A204.1 (cell line): ENCODE data around the gene GNS.

Source experiments
- FAIRE-seq: peaks from 2 replicates; lab custom pipeline; 2012; peaks lifted over from hg19 to GRCh38; lab: Jason Lieb, UNC

The GNS gene

DNA sequence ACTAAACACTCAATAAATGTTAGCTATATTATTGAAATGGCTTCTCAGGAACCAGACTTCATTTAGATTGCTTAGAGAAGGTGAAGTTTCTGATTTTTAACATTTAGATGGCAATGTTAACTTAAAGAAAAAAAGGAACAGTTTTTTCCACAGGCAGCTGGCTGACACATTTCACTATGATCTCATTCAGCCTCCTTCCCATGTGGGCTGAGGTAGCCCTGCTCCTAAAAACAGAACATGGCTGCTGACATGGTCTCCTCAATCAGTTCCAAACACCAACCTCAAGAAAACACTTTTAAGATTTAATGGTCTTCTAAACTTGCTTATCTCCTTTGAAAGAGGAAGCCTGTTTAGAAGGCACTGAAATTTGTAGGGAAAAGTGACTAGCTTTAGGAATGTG lies 23.8 kb downstream of the GNS start:
- no peak for FAIRE-seq

DNA sequence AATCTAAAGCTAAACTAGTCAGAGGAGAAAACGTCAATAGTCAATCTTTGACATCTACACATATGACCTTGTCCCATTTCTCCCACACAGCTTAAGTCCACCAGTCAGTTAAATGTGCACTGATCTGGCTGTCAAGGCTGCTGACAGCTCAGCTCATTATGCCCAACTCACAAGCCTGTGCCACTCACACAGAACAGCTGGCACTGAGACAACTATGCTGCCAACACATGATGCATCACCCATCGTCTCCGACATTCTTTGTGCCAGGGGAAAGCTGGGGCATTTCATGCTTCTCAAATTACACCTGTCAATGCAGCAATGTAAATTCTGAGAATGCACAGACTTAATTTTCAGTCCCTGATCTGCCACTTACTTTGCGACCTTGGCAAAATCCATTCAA lies 25.3 kb downstream of the GNS start:
- no peak for FAIRE-seq

DNA sequence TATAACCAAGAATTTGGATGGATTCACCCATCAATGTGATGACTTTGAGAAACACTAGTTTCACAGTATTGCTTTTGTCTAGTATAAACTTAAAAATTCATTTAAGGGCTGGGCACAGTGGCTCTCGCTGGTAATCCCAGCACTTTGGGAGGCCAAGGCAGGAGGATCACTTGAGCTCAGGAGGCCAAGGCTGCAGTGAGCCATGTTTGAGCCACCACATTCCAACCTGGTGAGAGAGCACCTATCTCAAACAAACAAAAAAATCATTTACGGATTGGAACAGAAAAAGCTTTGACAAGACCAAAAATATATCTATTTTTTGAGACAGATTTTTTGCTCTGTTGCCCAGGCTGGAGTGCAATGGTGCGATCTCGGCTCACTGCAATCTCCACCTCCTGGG lies 27.5 kb downstream of the GNS start:
- FAIRE-seq, result no peak

DNA sequence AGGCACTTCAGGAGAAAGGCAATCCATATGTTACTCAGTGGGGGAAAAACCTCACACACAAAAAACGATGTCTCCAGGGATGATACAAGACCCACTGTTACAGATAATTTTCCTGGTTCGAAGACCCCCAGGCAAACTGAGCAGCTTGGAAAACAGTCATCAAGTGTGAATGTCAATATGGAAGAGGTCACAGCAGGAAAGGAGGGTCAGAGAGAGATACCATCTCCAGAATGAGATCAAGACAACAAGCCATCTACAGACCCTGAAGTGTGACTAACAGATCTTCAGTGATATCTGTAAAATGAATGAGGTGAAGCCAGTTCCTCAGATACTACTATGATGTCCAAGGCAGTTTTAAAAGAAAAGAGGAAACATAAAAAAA lies 28.6 kb downstream of the GNS start:
- no peak for FAIRE-seq

DNA sequence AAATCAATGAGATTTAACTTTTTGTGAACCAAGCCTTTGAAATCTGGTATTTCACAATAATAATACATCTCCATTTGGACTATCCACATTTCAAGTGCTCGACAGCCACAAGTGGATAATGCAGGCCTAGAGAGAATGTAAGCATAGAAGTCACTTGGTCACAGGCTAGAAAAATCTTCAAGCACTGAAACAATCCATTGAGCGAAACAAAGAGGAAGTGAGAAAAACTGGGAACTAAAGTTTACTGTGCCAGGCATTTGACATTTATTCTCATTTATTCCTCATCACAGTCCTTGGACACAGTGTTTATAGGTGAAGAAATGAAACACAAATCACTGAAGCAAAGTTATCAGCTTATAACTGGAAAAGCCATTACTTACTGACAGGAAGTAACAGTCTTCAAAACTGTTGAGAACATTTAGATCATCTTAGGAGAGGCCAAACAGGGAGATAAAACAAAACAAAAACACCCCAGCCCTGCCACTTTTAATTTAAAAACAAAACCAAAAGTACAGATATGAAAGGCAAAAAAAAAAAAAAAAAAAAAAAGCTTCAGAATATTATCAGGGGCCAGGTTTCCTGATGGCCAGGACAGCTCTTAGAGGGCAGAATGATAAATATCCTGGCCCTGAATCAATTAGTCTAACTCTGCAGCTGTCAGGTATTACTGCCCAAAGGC lies 29.2 kb downstream of the GNS start:
- FAIRE-seq, result no peak

DNA sequence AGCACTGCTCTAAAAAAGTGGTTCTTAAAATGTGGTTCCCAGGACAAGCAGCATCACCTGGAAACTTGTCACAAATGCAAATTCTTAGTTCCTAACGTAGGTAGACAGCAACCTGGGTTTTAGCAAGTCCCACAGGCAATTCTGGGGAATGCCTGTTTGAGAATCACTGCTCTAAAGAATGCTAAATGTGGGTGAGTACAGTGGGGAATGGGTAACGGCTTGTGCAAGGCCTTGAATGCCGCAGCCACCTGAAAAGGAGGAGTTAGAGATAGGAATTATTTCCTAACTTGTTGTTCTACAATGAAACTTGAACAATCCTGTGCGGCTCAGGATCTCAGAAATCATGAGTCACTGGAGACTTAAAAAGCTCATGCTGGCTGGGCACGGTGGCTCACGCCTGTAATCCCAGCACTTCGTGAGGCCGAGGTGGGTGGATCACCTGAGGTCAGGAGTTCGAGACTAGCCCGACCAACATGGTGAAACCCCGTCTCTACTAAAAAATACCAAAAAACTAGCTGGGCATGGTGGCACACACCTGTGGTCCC lies 34.9 kb downstream of the GNS start:
- no peak for FAIRE-seq

DNA sequence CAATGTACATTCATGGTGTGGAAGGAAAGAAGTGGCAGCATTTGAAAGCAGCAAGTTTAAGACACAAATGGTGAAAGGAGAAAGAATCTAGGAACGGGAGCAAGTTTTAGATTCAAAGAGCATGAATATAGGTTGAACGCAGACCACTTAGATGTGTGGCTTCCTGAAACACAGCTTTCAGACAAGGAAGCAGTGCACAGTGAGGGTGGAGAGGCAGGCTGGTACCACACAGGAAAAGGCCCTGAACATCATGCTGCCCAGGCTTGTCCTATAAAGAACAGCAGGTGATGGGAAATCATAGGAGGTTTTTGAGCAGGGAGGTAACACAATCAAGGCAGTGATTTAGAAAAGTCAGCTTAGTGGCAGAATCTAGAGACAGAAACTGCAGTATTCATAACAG lies 35.6 kb downstream of the GNS start:
- no peak for FAIRE-seq

DNA sequence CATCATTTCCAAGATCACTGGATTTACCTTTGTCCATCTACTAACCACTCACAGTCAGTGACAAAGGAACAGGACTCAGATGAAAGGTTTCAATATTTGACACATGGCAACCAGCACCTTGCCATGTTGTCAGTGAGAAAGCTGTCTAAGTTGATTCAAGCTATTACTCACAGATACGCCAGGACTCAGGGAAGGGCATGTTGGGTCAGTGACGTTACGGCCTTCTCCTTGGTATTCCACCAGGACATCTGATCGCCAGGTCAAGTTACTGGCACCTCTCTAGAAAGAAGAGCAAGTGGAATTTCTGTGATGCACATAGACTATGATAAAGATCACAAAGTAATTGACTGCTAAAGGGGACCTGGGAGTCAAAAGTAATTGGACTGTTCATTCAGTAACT lies 36.4 kb downstream of the GNS start:
- no peak for FAIRE-seq

DNA sequence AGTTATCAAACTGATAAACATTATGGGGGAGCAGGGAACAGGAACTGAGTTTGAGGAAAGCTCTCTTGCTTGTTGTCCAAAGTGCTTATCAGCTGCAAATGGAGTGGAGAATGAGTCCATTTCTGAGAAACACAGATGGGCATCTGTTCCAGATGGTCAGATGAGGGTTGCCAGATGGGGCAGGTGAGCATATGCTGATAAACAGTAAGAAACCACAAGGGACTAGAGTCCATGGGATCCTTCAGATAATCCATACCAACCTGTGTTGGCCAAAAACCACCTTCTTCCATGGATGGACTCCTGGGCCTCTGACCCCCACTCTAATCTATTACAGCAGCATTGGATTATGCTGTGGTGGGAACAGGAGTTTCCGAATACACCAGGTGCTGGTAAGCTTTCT lies 38.3 kb downstream of the GNS start:
- FAIRE-seq, result no peak

DNA sequence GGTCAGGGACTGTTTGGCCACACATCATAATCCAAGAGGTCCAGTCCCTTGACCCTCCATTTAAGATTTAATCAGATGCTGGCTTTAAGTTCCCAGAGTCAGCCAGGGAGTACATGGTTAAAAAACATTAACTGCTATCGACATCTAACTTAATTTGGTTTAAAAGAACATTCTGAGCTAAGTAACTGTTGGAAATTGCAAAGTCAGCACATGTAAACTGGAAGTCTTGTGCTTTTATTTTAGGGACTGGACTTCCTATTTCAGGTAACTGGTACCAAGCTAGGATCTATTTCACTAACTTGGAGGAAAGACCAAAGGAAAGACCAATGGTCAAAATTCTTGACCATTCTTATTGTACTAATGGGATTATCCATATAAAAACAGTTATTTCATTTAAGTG lies 40.6 kb downstream of the GNS start:
- no peak for FAIRE-seq

DNA sequence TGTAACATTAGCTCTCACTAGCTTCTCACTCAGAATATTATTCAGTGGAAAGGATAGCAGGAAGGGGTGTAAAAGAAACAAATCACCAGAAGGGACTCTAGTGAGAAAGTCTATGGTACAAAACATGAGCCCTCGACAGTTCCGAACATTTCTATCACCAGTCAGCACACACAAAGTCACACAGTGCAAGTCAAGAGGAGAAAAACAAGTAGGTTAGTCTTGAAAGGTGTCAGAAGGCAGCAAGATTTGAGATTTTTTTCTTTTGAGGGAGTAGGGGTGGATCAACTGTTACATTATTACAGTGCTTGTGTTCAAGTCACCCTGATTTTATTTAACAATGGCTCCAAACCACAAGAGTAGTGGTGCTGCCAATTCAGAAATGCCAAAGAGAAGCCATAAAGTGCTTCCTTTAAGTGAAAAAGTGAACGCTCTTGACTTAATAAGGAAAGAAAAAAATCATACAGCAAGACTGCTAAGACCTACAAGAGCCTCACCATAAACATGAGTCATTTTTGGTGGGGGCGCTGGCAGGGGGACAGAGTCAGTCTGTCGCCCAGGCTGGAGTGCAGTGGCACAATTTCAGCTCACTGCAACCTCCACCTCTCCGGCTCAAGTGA lies 42.3 kb downstream of the GNS start:
- FAIRE-seq, result no peak

DNA sequence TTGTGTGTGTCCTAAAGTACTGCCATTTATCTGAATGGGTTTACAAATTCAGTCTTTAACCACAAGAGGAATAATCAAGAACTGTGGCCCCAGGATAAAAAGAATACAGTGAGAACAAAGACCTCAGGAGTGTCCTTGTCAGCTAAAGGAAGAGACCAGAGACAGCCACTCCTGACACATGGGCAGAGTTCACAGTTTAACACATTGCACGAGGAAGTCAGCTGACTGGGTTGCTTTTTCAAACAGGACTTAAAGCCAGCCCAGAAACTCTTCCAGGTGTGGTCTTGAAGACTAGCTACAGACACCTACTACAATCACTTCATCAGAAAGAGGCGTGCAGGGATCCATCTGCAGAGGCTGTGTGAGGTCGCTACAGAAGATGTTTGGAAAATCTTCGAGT lies 42.8 kb downstream of the GNS start:
- no peak for FAIRE-seq

DNA sequence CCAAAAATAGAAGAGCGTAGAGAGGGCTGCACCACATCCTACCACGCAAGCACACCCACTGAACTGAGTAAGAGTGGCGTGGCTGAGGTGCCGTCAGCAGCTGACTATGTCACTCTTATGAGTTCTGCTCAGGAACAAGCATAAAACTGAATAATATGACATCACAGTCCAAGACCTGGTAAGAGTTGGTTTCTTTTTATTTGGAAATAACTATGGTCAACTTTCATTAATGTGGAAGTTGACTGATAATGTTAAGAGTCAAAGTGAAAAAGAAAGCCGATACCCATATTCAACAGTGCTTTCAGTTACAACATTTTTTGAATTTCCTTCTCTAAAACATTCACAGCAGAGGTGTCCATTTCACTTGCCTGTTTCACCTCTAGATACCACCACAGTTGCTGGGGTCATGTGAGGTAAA lies 44.6 kb downstream of the GNS start:
- FAIRE-seq, result no peak

DNA sequence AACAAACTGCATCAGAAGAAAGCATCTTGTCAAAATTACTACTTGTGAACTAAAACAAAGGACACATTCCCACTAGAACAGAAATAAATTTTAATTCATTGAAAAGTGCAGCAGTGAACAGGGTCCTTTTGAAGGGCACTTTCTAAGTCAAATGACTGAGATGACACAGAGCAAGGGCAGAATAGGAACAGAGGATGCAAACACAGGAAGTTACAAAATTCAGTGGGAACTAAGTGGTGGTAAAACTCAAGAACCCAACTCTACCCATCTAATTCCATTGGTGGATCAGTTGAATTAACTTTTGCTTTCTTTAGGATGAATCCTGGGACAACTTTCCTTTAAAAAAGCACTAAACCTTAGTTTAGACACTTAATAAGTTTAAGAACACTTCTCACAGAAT lies 45.8 kb downstream of the GNS start:
- no peak for FAIRE-seq

DNA sequence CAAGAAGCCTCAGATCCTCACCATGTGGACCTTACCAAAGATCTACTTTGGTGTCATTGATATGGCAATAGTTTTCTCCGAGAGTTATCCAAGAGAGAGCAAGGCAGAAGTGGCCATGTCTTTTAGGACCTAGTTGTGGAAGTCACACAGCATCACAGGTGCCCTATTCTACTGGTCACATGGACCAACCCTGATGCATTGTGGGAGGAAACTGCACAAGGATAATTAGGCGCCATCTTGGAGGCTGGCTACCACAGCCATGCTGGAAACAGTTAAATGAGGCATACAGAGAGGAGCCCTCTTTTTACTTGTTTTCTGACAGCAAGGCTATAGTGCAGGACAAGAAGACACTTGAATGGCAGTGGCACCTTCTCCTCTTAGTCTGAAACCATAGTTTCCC lies 49.8 kb downstream of the GNS start:
- no peak for FAIRE-seq

DNA sequence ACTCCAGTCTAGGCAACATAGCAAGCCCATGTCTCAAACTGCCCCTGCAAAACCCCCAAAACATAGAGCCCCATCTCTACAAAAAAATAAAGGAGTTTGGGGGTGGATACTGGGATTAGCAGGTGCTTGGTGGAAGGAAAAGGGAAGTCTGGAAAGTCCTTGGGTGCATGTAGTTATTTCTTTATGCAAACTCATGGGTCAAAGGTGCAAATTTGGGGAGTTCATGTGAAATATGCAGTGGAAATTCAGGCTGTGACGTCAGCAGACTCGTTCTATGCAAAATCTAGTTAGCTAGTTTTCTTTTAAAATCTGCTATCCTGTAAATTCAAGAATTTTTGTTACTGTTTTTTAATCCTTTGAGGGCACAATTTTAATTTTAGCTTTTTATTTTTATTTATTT lies 51.3 kb downstream of the GNS start:
- FAIRE-seq, result no peak

DNA sequence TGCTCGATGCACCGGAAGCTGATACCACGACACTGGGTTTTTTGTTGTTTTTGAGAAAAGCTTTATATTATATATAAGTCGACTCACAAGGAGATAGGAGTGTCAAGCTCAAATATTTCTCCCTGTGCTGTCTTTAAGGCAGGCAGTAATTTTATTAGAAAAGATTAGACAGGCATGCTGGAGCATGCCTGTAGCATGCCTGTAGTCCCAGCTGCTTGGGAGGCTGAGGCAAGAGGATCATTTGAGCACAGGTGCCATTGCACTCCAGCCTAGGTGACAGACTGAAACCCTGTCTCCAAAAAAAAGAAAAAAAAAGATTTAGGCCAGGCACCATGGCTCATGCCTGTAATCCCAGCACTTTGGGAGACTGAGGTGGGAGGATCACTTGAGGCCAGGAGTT lies 51.8 kb downstream of the GNS start:
- no peak for FAIRE-seq

DNA sequence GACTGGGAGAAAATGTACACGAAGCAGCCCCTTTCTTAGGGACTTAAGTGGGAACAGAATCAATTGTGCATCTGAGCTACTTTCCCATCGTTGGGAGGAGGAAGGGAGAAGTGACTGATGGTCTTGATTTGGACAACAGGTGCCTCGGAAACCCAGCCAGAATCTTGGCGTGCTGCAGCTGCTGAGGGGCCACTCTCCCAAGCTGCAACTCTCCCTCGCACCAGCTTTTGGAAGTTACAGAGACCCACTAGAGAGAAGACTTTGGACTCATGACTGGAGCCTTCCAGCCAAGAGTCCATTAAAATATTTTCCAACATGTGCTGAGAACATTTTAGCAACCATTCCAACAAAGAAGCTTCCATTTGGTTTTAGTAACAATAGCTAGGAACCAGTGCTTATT lies 52.3 kb downstream of the GNS start:
- FAIRE-seq, result no peak

DNA sequence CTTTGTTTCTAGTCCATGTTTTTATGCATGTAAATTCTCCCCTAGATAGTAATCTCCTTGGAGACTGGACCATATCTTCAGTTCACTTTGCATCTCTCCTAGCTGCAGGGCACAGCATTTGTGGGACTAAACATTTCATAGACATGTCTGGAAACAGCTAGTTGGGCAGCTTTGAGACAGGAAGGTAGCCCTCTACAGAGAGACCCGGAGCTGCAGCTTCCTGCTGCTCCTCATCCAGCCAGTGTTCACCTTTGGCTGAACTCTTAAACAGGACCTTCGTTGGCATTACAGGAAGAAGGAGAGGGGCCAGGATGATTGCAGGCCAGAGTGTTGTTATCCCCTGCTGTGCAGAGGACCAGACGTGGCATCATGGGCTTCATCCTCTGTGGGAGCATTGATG lies 52.9 kb downstream of the GNS start:
- FAIRE-seq, result no peak

DNA sequence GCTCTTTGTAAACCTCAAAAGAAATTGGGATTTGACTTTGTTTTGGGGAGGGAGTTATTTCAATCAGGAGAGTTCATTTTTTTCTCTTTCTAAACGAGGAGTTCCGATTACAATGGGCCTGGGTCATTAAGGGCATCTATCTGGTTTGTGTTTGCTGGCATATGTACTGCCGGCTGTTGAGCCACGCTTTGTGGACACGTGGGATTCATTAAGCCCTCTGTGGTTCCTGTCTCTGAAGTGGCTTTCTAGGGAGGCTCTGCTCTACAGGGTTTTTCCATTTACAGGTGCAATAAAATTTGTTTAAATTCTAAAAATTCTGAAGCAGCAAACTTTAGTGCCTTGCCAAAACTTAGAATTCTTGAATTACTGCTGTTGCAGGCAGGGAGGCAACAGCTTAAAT lies 57.9 kb downstream of the GNS start:
- FAIRE-seq, result no peak

DNA sequence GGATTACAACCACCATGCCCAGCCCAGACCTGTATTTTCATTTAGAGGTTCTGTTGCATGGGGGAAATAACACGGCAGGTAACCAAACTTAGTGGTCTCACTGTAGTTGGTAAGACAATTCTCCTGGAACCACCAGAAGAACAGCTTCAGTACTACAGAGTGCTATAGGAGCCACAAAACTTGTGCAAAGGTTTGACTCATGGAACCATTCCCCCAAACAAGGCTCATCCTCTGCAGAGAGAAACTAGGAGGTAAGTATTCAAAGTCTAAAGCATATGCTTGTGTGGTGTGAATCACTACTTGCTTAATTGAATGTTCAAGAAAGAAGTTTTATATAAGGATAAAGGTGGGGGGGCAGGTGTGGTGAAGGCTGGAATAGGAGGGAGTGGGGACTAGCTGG lies 58.7 kb downstream of the GNS start:
- FAIRE-seq, result no peak

DNA sequence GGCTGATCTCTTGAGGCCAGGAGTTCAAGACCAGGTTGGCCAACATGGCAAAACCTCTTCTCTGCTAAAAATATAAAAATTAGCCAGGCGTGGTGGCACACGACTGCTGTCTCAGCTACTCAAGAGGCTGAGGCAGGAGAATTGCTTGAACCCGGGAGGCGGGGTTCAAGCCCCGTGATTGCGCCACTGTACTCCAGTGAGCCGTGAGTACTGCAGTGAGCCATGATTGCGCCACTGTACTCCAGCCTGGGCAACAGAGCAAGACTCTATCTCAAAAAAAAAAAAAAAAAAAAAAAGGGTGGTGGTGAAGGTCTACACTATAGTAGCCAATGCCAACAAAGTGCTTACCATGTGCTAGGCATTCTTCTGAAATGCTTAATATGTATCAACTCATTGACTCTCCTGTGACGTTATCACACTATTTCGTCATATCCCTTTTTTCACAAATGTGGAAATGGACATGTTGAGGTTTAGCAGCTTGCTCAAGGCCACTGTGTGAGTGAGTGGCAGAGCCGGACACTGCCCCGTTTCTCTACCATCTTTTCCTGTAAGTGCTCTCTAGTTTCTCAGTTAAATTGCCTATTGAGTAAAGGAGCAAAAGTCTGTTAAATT lies 59.6 kb downstream of the GNS start:
- FAIRE-seq, result no peak

DNA sequence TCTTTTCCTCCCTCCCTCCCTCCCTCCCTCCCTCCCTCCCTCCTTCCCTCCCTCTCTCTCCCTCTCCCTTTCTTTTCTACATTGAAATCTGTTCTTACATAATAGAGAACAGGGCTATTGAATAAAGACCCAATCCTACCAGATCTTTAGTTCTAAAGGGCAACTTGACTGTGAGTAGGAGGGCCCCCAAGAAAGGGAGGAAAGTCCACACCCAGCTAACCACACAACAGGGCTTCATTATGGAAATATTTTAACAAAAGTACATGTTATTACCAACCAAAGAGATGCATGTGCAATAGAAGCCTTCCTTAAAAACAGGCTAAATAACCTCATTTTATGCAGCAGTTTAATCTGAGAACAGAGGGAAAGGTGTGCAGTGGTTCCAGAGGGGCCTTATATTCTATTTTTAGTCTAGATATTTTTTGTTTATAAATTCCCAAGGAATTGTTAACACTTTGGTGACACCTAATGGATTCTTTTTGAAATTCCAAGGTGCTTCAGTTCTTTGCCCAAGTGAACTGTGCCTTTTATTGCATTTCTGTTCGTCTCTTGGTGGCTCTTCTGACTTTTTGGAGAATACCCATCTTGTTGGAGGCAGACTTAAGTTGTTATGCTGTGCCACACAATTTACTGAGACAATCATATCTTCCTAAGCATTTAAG lies 63.0 kb downstream of the GNS start:
- FAIRE-seq, result no peak
